Activated B cell treated with CpG ODN at 0.5 μM for 24 hours (primary cell): ENCODE results near the gene ZNF439. TPM values are rescaled to one million over a fixed set of nuclear protein-coding genes. Genes with fewer than 3 reads are reported as not detected.
"Not testable (repeated sequence)": the region's sequence is repeated elsewhere in the genome, so short reads cannot be mapped to it uniquely, and the experiment has no call there.

Experiments used
- ATAC-seq: fragments of 200-7000 bp; cut with Tn5 transposase; one replicate; pipeline ENCODE4 v1.10.0; 2021; ENCODE audit warnings: low read depth, mild to moderate bottlenecking, moderate library complexity
- CTCF ChIA-PET: fragments of 350-600 bp; sonication (Branson Sonifier 250); formaldehyde crosslinking; loops from one replicate; lab custom pipeline; 2021; ENCODE audit warnings: antibody characterized with exemption; lab: Charles Lee
- POLR2A ChIA-PET: fragments of 350-600 bp; sonication (Branson Sonifier 250); formaldehyde crosslinking; loops from one replicate; lab custom pipeline; 2021; ENCODE audit warnings: antibody characterized with exemption; lab: Charles Lee
- DNase-seq: peaks from one replicate; pipeline ENCODE4 v3.0.0; 2022
- H3K27ac Mint-ChIP-seq: one replicate; pipeline ENCODE4 v1.8.0; 2020; ENCODE audit warnings: mixed read lengths
- H3K27me3 Mint-ChIP-seq: one replicate; pipeline ENCODE4 v1.8.0; 2021; ENCODE audit warnings: mixed read lengths
- H3K36me3 Mint-ChIP-seq: one replicate; pipeline ENCODE4 v1.8.0; 2021; ENCODE audit warnings: low read depth, mixed read lengths
- H3K4me1 Mint-ChIP-seq: one replicate; pipeline ENCODE4 v1.8.0; 2021; ENCODE audit warnings: mixed read lengths
- H3K4me3 Mint-ChIP-seq: one replicate; pipeline ENCODE4 v1.8.0; 2020; ENCODE audit warnings: mild to moderate bottlenecking, mixed read lengths
- H3K9me3 Mint-ChIP-seq: one replicate; pipeline ENCODE4 v1.8.0; 2020; ENCODE audit warnings: mixed read lengths
- intact Hi-C: fragments of 100-400 bp; cut with micrococcal nuclease; formaldehyde crosslinking; loops from one replicate; pipeline ENCODE4 v1.15.1; 2024
- total RNA-seq: library from RNA; stranded (reverse); gene quantifications from 2 replicates; pipeline ENCODE4 v1.2.3, GENCODE V29; 2022
- TF ChIP-seq, protein P1 (sequence below): fragments of 200-600 bp; IDR thresholded peaks from one replicate; pipeline ENCODE4 v1.8.0; 2022; ENCODE audit warnings: antibody characterized with exemption, mild to moderate bottlenecking

ZNF439 gene
- total RNA-seq, 1 donor from 2014 or later: 22.8 TPM

DNA sequence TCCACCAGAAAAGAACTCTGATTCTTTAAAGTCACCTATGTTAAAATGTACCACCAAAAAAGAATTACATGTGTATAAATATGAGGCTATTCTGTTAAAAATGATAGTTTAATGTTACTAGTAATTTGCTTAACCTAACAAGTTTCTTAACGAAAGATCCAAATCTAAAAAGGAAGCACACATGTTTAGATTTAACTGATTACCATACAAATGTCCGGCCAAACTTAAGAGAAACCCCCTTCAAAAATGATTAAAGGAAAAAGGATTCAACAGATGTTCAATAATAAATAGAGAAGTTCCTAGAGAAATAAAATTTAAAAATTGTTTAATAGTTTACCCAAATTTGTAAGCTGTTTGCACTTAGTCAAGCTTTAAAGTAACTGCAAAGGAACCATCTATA is 34.1 kb downstream of the ZNF439 start:
- H3K36me3 Mint-ChIP-seq: no peaks in the 10 kb centered on the region
- TF ChIP-seq, protein P1, sequence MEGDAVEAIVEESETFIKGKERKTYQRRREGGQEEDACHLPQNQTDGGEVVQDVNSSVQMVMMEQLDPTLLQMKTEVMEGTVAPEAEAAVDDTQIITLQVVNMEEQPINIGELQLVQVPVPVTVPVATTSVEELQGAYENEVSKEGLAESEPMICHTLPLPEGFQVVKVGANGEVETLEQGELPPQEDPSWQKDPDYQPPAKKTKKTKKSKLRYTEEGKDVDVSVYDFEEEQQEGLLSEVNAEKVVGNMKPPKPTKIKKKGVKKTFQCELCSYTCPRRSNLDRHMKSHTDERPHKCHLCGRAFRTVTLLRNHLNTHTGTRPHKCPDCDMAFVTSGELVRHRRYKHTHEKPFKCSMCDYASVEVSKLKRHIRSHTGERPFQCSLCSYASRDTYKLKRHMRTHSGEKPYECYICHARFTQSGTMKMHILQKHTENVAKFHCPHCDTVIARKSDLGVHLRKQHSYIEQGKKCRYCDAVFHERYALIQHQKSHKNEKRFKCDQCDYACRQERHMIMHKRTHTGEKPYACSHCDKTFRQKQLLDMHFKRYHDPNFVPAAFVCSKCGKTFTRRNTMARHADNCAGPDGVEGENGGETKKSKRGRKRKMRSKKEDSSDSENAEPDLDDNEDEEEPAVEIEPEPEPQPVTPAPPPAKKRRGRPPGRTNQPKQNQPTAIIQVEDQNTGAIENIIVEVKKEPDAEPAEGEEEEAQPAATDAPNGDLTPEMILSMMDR: no peak
- no peaks in the 10 kb centered on the region for H3K27me3 Mint-ChIP-seq
- H3K9me3 Mint-ChIP-seq: peaks cover 3% of the 10 kb centered on the region
- H3K27ac Mint-ChIP-seq: no peak overlapping the region
- DNase-seq (no peak), ATAC-seq (no peak)
- CTCF ChIA-PET: interaction anchor here (0.7 to 3.2 kb wide), 6 partner anchors 42 to 258 kb away, joined by 3 to 18 read pairs (median 3); partner anchors contain the start of genes ZNF20, ZNF441 and ZNF700
- H3K4me1 Mint-ChIP-seq: peaks cover 7% of the 10 kb centered on the region
- no peak overlapping the region for H3K4me3 Mint-ChIP-seq
- POLR2A ChIA-PET: no interaction called here
- intact Hi-C loops: loop anchor here (2.0 to 5.0 kb wide), 2 partner anchors 85 to 174 kb away; partner anchors contain the start of gene ZNF491

DNA sequence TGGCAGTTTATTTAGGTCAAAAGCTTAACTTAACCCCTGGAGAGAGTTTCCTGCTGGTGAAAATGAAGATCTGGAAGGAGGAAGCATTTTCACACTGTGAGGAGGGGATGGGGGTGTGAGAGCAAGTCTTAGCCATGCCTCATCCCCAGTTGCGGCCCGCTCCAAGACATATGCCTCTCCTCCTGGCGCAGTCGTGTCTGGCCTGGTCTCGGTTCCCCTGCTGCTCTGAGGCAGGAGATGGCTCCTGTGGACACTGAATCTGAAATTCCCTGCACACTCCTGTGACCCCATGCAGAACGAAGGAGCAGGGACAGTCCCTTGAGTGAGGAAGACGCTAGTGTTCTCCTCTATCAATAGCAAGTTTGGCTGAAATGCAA is 38.7 kb downstream of the ZNF439 start:
- intact Hi-C loops: loop anchor here (1.0 kb wide), 1 partner anchor 37 kb away; no protein-coding TSS in a partner anchor
- peak overlapping the region; percentile 89 for H3K4me3 Mint-ChIP-seq
- H3K4me1 Mint-ChIP-seq: peaks cover 20% of the 10 kb centered on the region
- H3K27ac Mint-ChIP-seq: no peak overlapping the region
- ChIA-PET CTCF (interaction anchor here (1.2 kb wide), 1 partner anchor 37 kb away, joined by 3 read pairs; no protein-coding TSS in a partner anchor), POLR2A (interaction anchor here (1.1 kb wide), 1 partner anchor 37 kb away, joined by 3 read pairs; no protein-coding TSS in a partner anchor)
- no peaks in the 10 kb centered on the region for H3K36me3 Mint-ChIP-seq
- peak; percentile 4 for ATAC-seq
- TF ChIP-seq, protein P1: no peak
- no peaks in the 10 kb centered on the region for H3K27me3 Mint-ChIP-seq
- no peak for DNase-seq
- H3K9me3 Mint-ChIP-seq: peaks cover 3% of the 10 kb centered on the region

DNA sequence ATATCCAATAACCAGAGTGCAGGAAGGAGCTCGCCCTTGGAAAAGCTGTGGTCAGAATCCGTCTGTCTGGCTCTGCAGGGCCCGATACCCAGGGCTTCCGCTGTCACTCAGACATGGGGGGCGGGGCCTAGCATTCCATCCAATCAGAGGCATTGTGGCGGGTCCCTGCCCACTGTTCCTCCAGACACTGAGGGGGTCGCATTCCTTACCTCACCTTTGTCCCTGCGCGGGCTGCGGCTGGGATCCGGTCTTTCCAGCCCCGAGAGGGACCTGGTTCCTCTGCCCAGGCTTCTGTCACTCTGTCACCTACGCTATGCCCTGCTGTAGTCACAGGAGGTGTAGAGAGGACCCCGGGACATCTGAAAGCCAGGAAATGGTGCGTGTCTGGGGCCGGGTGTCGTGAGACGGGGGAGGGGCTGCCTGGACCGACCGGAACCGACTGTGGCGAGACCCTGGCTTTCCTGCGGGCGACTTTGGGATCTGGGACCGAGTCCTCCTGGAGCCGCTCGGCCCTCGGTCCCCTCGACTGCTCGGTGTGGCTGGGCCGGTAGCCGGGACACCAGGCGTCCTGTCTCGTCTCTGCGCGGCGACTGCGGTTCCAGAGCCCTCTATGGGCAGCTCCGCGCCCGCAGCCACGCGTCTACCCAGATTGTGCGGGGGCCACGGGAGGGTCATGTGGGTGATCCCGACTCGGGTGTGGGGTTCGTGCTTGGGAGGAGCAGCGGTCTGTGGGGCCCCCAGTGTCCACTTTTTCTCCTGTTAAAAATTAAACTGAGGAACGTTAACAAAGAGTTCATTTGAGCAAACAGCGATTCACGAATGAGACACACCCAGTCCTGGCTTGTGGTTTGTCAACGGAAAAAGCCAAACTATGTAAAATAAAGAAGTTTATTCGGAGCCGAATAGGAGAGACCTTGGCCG is 39.3 kb downstream of the ZNF439 start, which contains the start of gene ZNF69:
Gene ZNF69 (plus strand): TSS at position 172 of the 921 bp plus-strand sequence. CDS start 142 bp downstream, at position 314.
- Mint-ChIP-seq H3K36me3 (no peaks in the 10 kb centered on the region), H3K27me3 (no peaks in the 10 kb centered on the region), H3K9me3 (peaks cover 3% of the 10 kb centered on the region), H3K27ac (no peak within 1 kb of the TSS), H3K4me3 (peak within 1 kb of the TSS; percentile 89), H3K4me1 (peaks cover 20% of the 10 kb centered on the region)
- peak; percentile 61 for DNase-seq
- ChIA-PET CTCF (interaction anchor here (1.2 kb wide), 1 partner anchor 36 kb away, joined by 3 read pairs; no protein-coding TSS in a partner anchor), POLR2A (interaction anchor here (1.0 to 1.1 kb wide), 2 partner anchors 36 to 101 kb away, joined by 3 read pairs; no protein-coding TSS in a partner anchor)
- intact Hi-C loops: loop anchor here (1.0 kb wide), 1 partner anchor 36 kb away; no protein-coding TSS in a partner anchor
- TF ChIP-seq, protein P1: no peak
- ATAC-seq: peak; percentile 88

DNA sequence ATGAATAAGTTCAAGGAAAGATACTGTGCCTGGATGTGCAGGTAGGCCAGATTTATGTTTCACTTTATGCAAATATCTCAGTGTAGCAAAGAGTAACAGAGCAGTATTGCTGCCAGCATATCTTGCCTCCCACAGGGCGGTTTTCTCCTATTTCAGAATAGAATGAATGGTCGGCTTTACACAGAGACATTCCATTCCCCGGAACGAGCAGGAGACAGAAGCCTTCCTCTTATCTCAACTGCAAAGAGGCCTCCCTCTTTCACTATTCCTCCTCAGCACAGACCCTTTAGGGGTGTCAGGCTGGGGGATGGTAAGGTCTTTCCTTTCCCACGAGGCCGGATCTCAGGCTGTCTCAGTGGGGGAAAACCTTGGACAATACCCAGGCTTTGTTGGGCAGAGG is 41.4 kb downstream of the ZNF439 start:
- CTCF ChIA-PET, H3K4me3 Mint-ChIP-seq, H3K27ac Mint-ChIP-seq, H3K27me3 Mint-ChIP-seq, DNase-seq, intact Hi-C loops, H3K36me3 Mint-ChIP-seq, ATAC-seq, POLR2A ChIA-PET, H3K9me3 Mint-ChIP-seq: not testable (repeated sequence)
- H3K4me1 Mint-ChIP-seq: peaks cover 20% of the 10 kb centered on the region

DNA sequence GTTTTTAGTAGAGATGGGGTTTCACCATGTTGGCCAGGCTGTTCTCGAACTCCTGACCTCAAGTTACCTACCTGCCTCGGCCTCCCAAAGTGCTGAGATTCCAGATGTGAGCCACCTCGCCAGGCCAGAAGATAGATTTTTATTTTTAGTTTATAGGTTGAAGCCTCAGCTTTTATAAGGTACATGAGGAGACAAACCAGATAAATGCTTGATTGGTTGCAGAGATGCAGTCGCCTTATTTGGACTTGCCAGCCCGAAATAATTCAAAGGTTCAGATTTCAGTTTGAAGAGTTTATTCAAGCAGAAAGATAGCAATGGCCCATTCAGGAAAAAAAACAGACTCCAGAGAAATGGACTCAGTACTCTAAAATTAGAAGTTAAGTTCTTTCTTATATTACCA is 42.1 kb downstream of the ZNF439 start:
- Mint-ChIP-seq H3K36me3 (no peaks in the 10 kb centered on the region), H3K27me3 (no peaks in the 10 kb centered on the region), H3K4me1 (peaks cover 20% of the 10 kb centered on the region), H3K9me3 (peaks cover 3% of the 10 kb centered on the region), H3K4me3 (no peak overlapping the region), H3K27ac (no peak overlapping the region)
- ATAC-seq (no peak), DNase-seq (no peak)
- intact Hi-C loops: no loop called here
- ChIA-PET POLR2A (no interaction called here), CTCF (interaction anchor here (1.4 kb wide), 1 partner anchor 251 kb away, joined by 3 read pairs; no protein-coding TSS in a partner anchor)
- TF ChIP-seq, protein P1: no peak
